ENCODE results near the gene PIP5K1C.
"Not testable (repeated sequence)": the region's sequence is repeated elsewhere in the genome, so short reads cannot be mapped to it uniquely, and the experiment has no call there.

Gene PIP5K1C

DNA sequence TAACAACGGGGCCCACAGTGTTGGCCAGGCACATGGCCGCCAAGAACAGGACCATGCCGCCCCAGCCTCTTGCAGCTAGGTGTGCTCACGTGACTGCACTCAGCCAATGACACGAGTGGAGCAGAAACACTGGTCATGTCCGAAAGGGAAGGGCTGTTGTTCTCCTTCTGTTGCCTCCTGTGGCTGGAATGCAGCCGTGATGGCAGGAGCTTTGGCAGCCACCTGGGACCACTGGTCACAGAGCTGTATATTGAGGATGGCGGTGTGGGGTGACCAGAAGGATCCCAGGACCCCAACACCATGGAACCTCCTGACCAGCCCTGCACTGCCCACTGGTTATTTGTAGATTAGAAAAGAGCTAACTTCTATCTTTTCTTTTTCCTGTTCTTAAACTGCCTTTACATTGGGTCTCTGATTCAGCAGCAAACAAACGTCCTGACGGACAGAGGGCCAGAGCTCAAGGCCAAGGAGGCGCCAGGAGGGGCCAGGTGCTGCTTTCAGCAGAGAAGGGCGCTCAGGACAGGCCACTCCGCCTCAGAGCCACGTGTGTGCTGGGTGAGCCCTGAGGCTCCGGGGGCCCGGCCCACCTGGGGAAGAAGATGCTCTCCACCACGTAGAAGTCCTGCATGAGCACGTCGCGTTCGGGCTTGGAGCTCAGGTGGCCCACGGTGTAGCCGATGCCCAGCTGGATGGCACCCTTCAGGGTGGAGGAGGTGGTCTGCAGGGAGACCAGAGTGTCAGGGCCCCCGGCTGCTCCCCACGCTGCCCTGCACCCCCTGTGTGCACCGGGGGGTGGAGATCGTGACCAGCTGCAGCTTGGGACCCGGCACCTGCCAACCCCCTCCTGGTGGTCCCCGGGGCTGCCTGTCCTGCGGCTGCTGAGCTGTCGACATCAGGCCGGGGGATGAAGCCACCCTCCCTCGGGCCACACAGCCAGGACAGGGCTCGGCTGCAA is 38.7 kb downstream of the PIP5K1C start:
- no peak for DNase-seq (ENCODE audit: low read depth in 4 of 4, low spot score in 1 of 4)

DNA sequence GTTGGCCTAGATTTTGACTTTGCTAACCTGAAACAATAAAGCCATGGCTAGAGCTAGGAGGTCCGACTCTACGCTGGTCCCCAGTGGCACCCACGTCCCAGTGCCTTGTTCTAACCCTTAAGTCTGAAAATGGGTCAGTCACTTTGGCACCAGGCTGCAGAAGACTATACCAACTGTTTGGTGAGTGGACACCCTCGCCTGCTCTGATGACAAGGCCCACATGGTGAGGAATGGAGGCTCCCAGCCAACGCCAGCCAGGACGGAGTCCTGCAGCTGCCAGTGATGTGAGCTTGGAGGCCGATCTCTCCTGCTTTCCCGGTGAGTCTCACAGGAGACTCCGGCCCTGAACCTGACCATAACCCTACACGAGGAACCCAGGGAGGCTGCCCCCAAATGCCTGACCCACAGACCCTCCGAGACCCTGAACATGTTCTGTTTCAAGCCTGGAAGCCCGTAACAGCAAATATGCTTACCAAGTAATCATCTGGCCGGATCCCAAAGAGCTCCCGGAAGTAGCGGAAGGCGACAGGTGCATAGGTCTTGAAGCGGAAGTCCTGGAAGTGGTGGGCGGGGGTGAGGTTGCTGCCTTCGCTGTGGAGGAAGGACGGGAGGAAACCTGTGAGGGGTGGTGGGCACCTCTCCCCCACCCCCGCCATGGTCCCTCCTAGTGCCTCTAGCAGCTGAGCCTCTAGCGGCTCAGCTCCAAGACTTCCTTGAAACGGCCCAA is 39.6 kb downstream of the PIP5K1C start:
- no peak for DNase-seq (ENCODE audit: low read depth in 4 of 4, low spot score in 1 of 4)

DNA sequence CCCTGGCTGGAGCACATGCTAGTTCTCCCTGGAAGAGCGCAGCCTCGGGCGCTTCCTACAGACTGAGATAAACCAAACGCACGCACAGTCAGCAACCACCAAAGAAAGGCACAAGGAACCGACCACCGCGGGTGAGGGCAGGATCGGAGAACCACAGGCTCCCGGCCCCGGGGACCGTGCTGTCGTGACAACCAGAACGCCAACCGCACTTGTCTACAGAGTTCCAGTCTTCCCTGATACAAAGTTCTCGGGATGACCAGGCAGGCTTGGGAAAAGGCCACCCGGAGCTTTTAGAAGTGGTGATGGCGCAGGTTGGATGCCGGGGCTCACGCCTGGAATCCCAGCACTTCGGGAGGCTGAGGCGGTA is 40.5 kb downstream of the PIP5K1C start:
- no peak for DNase-seq (ENCODE audit: low read depth in 4 of 4, low spot score in 1 of 4)

DNA sequence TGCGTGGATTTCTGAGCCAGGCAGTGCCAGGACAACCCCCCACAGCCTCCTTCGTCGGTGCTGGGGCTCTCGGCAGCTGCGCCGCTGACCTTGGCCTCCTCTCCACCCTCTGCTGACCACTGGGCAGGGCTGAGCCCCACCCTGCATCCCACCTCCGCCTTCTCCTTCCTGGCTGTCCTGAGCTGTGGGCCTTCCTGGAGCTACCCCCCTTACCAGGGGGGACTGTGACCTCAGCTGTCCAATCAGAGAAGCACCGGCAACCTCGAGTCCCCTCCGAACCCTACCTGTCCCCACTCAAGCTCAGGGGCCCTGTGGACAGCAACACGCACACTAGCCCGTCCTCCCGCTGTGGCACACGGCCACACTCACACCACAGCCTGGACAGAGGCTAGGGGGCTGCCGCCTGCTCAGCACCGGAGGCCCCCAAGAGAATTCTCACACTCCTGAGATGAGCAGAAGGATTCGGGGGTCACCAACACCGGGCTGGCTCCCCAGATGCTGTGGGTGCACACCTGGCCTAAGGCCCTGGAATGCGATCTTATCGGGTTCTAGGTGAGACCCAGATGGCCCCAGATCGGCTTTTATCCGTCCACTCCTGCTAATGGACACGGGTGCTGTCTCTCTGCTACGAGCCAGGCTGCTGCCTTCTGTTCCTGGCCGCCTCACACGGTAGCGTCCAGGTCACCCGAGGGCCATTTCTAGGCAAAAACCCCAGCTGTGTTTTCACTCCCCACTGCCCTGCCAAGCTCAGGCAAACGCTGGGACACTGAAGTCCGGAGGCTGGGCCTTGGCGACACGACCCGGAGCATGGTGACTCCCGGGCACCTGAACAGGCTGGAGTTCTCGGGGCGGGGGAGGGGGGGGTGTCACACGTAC is 41.2 kb downstream of the PIP5K1C start:
- no peak for DNase-seq (ENCODE audit: low read depth in 4 of 4, low spot score in 1 of 4)

DNA sequence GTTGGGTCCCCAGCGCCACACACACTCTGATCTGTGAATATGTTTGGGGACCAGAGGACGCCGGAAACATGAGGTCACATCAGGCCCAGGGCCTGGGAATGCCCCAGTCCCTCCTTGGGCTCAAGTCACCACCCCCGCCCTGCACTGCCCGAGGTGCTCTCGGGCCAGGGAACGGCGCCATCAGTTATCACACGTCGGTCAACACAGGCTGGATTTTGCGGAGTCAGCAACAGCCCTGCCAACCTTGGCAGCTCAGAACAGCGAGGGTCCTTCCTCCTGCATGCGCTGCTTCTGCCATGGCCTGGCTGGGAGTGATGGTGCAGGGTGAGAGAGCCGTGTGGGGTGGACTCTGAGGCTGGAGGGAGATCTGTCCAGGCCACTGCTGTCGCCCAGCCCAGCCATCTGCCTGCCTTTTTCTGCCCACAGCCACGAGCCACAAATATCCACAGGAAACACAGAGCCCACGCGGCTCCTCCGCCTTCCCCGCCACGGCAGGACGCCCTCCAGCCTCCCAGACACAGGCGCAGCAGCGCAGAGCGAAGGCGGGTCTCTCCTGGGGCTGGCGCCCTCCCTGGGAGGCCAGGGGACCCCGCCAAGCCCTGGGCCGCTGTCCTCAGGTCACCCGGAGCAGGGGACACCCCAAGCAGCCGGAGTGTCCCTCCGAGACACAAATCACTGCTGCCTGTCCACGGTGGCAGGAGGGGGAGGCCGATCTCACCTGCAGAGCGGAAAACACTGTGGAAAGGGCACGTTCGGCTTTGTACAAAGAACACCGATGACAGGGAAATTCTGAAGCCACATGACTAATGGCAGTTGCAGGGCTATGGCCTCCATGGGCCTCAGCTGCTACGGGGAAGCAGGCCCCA is 42.0 kb downstream of the PIP5K1C start:
- DNase-seq (ENCODE audit: low read depth in 4 of 4, low spot score in 1 of 4), result no peak

DNA sequence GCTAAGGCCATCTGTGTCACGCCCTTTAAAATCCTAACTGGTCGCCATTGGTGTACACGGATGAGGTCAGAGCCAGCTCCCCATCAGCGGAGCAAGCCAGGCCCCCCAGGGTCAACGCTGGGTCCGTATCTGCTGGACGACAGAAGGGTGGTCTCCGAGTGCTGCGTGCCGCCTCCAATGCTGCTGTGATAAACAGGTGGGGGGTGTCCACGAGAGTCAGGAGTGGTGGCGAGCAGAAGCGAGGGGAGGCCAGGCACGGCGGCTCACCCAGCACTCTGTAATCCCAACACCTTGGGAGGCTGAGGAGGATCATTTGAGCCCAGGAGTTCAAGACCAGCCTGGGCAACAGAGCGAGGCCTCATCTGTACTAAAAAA is 42.9 kb downstream of the PIP5K1C start:
- DNase-seq (ENCODE audit: low read depth in 4 of 4, low spot score in 1 of 4), result no peak

DNA sequence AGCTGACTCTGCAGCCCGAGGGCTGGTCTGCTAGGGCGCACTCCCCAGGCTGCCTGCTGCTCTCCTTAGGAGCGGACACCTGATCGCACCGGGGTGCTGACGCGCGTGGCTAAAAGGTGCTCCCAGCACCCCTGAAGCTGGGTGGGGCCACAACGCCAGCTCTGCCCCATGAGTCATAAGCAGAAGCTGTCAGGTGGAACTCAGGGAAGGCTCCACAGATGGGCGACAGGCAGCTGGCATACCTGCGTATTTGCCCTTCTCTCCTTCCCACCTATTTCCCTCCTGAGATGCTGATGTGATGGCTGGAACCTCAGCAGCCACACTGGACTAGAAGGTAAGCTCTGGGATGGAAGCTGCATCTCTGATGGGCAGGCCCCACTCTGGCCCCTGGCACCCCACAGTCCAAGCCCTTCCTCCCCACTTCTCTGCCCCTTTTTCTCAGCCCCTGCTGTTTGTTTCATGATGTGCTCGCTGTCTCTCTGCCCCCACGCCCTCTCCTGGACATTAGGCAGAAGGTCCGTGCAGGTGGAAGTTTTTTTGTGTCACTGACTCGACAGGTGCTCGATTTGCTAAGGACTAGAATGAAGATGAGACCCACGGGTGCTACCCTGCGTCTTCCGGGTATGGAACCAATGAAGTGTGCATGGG is 43.4 kb downstream of the PIP5K1C start:
- no peak for DNase-seq (ENCODE audit: low read depth in 4 of 4, low spot score in 1 of 4)

DNA sequence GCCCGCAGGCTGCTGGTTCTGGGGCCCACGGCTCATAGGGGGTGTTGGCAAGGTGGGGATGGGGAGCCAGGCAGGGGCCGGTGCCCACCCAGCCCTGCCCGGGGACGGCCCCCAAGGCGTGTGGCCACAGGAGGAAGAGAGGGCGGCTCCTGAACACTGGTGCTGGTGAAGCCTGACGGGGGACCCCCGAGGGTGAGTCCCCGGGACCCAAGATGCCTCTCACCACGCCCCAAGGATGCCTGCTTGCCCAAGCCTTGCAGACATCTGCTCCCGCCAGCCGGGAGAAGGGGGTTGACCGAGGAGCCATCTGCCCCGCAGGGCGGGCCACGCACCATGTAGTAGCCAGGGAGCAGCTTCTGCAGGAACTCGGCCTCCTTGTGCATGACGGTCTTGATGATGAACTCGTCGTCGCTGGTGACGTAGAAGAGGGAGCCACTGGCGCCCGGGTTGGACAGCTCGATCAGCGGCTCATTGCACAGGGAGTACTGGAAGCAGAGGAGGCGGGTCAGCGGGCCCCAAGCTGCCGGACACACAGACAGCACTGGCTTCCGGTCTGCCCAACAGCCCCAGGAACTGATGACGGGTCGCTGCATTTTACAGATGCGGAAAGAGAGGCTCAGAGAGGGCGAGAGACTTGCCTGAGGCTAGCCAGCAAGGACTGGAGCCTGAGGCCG is 44.1 kb downstream of the PIP5K1C start:
- no peak for DNase-seq (ENCODE audit: low read depth in 4 of 4, low spot score in 1 of 4)

DNA sequence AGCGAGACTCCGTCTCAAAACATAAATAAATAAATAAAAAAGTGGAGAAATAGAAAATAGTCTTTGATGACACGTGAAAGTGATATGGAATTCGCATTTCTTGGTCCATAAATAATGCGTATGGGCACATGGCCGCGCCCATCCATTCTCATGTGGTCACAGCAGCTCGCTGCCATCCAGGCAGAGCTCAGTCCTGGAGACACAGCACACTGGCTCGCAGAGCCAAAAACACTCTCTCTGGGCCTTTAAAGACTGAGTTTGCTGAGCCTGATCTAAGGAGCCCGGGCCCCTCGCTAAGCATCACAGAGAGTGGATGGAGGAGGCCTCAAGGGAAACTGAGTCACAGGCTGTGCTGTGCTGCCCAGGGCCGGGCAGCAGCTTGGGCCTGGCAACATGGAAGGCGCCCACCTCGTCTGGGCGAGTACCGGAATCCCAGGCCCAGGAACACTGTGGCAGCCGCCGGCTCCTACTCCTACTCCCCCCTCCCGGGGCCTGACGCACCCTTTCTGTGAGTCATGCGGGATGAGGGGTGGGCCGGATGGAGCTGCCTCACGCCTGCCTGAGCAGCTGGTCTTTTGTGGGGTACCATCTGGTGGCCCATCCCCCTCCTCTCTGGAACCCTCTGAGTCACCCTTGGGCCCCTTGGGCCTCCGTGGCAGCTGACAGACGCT is 44.7 kb downstream of the PIP5K1C start:
- DNase-seq (ENCODE audit: low read depth in 4 of 4, low spot score in 1 of 4), result no peak

DNA sequence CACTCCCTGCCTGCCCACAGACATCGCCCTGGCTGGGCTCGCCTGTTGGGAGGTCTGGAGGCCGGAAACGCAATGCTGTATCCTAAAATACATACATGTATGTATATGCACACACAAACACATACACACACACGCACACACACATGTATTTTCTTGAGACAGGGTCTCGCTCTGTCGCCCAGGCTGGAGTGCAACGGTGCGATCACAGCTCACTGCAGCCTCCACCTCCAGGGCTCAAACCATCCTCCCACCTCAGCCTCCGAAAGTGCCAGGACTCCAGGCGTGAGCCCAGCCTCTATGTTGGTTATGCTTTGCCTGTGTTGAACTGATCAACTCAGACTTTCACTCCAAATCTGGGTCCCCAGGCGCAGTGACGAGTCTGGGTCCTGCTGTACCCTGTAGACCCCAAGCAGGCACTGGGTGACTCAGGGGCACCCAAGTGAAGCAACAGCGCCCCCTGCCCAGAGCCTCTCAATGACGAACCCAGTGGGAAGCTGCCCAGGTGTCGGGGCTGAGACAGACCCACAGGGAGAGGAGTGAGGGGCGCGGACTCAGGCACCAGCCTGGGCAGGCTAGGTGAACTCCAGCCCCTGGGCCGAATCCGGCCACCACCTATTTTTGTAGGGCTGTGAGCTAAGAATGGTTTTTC is 46.3 kb downstream of the PIP5K1C start:
- no peak for DNase-seq (ENCODE audit: low read depth in 4 of 4, low spot score in 1 of 4)

DNA sequence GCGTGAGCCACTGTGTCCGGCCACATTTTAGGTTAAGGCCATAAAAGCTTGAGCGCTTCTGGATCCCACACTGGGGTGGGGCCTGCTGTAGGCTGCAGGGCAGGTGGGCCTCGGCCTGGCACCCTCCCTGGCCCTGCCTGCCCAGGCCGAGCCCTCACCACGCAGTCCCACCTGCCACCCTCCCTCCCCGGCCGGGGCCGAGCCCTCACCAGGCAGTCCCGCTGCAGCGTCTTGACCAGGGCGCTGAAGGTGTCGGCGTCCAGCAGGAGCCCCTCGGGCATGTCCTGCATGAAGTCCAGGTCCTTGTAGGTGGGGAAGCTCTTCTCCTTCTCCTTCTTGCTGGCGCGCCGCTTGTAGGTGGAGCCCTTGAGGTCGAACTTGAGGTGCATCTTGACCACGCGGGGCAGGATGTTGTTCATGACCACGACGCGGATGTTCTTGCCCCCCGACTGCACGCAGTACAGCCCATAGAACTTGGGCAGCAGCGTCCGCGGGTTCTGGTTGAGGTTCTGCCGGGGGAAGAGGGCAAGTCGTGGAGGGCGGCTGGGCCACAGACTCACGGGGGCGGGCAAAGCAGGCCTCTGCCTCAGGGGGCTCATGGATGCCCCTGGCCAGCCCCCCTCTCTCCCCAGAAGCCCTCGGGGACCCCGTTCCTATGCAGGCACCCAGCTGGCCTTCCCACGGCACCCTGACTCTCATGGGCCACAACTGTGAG is 47.0 kb downstream of the PIP5K1C start:
- DNase-seq (ENCODE audit: low read depth in 4 of 4, low spot score in 1 of 4), result no peak

DNA sequence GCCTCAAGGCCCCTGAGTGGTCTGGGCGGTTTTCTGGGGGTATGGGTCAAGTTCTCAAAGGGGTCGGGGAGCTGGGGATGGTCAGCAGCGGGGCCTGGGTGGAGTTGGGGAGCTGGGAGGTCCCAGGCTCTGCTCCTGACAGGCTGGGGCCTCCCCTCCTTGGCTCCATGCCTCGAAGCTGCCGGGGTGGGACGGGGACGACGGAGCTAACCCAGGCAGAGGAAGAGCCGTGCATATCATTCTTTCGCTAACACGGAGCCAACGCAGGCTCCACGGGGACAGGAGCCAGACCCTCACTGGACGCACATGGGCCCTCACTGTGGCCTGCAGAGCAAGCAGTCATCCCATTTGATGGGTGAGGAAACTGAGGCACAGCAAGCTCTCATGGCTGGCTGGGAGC is 47.8 kb downstream of the PIP5K1C start:
- no peak for DNase-seq (ENCODE audit: low read depth in 4 of 4, low spot score in 1 of 4)

DNA sequence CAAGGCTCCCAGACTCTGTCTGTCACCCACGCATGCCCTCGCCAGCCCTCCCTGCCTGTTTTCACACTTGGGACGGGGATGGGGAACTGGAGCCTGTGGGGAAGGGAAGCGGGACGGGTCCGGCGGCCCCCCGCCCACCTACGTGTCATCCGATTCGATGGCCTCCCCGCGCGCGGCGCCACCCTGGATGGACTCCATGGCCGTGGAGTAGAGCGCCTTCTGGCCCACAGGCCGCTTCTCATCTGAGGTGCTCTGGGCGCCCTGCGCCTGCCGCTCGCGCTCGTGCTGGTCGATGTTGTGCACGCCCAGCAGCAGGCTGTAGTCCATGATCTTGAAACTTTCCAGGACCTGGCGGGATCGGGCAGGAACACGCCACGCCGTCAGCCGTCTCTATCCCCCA is 48.6 kb downstream of the PIP5K1C start:
- no peak for DNase-seq (ENCODE audit: low read depth in 4 of 4, low spot score in 1 of 4)

DNA sequence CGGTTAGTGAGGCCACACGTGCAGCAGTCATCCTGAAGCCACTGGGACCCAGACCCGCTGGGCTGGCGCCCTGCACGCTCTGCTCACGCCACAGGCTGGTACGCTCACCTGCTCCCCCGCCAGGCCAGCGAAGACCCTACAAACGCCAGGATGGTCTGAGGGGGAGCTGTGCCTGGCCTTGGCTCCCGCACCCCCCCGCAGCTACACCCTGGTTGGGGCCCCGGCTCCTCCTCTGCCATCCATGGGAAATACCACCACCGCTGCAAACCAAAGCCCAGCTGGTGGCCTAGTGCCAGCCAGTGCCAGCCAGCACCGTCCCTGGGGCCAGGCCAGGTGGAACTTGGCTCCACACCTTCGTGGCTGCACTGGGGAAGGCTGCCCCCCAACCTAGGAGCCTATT is 50.4 kb downstream of the PIP5K1C start:
- no peak for DNase-seq (ENCODE audit: low read depth in 4 of 4, low spot score in 1 of 4)

DNA sequence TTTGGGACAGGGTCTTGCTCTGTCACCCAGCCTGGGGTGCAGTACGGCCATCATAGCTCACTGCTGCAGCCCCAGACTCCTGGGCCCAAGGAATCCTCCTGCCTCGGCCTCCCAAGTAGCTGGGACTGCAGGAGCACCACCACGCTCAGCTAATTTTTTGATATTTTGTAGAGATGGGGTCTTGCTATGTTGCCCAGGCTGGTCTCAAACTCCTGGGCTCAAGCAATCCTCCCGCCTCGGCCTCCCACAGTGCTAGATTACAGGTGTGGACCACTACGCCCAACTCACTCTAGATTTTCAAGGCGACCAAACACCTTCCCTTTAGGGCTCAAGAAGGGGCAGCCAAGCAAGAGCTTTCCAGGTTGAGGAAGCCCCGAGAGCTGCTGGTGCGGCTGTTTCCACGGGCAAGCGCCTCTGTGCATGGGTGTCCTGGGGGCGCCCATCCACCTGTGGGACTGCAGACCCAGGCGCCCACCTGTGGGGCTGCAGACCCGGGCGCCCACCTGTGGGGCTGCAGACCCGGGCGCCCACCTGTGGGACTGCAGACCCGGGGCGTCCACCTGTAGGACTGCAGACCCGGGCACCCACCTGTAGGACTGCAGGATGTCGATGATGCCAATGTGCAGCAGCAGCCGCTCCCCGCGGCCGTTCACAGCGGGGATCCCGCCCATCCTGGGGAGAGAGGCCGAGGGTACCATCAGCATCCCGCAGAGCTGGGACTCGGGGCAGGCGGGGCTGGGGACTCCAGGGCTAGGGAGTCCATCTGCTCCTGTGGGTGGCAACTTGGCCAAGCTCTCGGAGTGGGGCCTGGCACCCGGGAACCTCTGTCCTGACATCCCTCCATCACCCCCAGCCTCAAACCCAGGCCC is 52.0 kb downstream of the PIP5K1C start:
- no peak for DNase-seq (ENCODE audit: low read depth in 4 of 4, low spot score in 1 of 4)

DNA sequence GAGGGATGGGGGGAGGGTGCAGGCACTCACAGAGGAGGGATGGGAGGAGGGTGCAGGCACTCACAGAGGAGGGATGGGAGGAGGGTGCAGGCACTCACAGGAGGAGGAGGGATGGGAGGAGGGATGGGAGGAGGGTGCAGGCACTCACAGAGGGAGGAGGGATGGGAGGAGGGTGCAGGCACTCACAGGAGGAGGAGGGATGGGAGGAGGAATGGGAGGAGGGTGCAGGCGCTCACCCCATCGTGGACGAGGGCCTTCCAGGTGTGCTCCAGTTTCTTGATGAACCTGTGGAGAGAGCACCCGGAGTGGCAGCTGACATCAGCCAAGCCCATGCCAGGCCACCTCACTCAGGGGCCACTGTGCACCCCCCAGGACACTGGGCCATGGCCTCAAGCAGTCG is 53.2 kb downstream of the PIP5K1C start:
- not testable (repeated sequence) for DNase-seq (ENCODE audit: low read depth in 4 of 4, low spot score in 1 of 4)
